Measurements from ENCODE around the gene SIK1. TPM values are rescaled to one million over a fixed set of nuclear protein-coding genes. Genes with fewer than 3 reads are reported as not detected.
"Not testable (repeated sequence)": the region's sequence is repeated elsewhere in the genome, so short reads cannot be mapped to it uniquely, and the experiment has no call there.

SIK1 gene
- polyA plus RNA-seq, 3 donors = 0.64 to 66.4 (median 1.8) TPM

DNA sequence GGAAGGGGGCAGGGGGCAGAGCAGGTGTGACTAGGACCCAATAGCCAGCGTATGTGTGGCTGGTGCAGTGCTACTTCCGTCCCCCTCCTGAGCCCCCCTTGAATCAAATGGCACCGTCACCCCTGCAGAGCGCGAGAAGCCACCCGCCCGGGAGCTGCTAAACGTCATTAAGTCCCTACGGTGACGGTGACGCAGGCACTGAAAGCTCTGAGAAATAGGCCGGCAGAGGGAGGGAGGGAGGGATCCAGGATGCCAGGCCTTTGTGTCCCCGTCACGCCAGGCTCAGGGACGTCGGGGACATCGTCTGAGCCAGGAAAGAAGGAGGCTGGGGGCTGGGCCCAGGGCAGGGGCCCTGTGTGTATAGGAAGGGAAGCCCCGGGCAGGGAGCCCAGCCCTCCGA is 43.6 kb downstream of the SIK1 start:
- H3K4me1 ChIP-seq (ENCODE audit: control insufficient read depth in 1 of 2, insufficient read depth in 2 of 2, low read length in 2 of 2); H3K9me3 Mint-ChIP-seq; H3K36me3 ChIP-seq (replicated peaks in 1 of 2; ENCODE audit: control insufficient read depth in 1 of 2, insufficient read depth in 2 of 2, low read length in 2 of 2); H3K79me2 ChIP-seq (ENCODE audit: insufficient read depth, low read length); H3K27me3 ChIP-seq (ENCODE audit: control insufficient read depth in 2 of 2, insufficient read depth in 2 of 2, low read length in 2 of 2); H3K4me1 Mint-ChIP-seq; H4K20me1 ChIP-seq (ENCODE audit: insufficient read depth, low read length); intact Hi-C loops (cut with micrococcal nuclease); H3K4me3 Mint-ChIP-seq; H3K4me3 ChIP-seq (replicated peaks in 1 of 3; ENCODE audit: low read depth in 2 of 3, low read length in 3 of 3); DNase-seq; H3K27ac ChIP-seq (ENCODE audit: low read depth in 1 of 2, low read length in 2 of 2); H3K4me2 ChIP-seq (replicated peaks; ENCODE audit: extremely low read depth, low read length, poor library complexity, severe bottlenecking); H3K27ac Mint-ChIP-seq; H3K9ac ChIP-seq (ENCODE audit: insufficient read depth, low read length, poor library complexity, severe bottlenecking); H3K36me3 Mint-ChIP-seq; H3K27me3 Mint-ChIP-seq (ENCODE audit: low read depth in 3 of 3); H2AFZ ChIP-seq (ENCODE audit: insufficient read depth, low read depth, low read length, poor library complexity, severe bottlenecking); H3K9me3 ChIP-seq (replicated peaks in 1 of 2; ENCODE audit: control insufficient read depth in 1 of 2, insufficient read depth in 1 of 2, low read length in 2 of 2): not testable (repeated sequence)
- no CpG with 5 or more reads among the region's 19 CpGs for WGBS (ENCODE audit: insufficient coverage)

DNA sequence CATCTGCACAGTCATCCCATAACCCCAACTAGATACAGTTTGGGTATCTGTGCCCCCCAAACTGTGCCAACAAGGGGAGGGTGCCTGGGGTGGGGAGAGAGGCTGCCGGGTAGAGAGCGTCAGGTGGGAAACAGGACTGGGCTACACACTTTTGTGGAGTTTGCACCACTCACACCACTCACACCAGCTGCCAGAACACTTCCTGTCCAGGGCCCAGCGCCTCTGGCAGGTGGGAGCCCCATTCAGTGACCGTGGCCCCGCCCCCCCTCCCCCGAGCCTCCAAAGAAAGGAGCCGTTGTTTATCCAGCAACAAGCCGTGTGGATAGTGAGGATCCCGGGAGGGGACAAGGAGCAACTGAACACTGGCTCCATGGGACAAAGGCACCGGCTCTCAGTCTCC is 44.0 kb downstream of the SIK1 start:
- H3K36me3 ChIP-seq (replicated peaks in 1 of 2; ENCODE audit: control insufficient read depth in 1 of 2, insufficient read depth in 2 of 2, low read length in 2 of 2); H3K27ac Mint-ChIP-seq; H3K4me3 ChIP-seq (replicated peaks in 1 of 3; ENCODE audit: low read depth in 2 of 3, low read length in 3 of 3); H3K27ac ChIP-seq (ENCODE audit: low read depth in 1 of 2, low read length in 2 of 2); H4K20me1 ChIP-seq (ENCODE audit: insufficient read depth, low read length); H3K9me3 ChIP-seq (replicated peaks in 1 of 2; ENCODE audit: control insufficient read depth in 1 of 2, insufficient read depth in 1 of 2, low read length in 2 of 2); H3K9me3 Mint-ChIP-seq; H3K36me3 Mint-ChIP-seq; H3K79me2 ChIP-seq (ENCODE audit: insufficient read depth, low read length); H3K27me3 Mint-ChIP-seq (ENCODE audit: low read depth in 3 of 3); H2AFZ ChIP-seq (ENCODE audit: insufficient read depth, low read depth, low read length, poor library complexity, severe bottlenecking); H3K27me3 ChIP-seq (ENCODE audit: control insufficient read depth in 2 of 2, insufficient read depth in 2 of 2, low read length in 2 of 2); H3K4me2 ChIP-seq (replicated peaks; ENCODE audit: extremely low read depth, low read length, poor library complexity, severe bottlenecking); H3K9ac ChIP-seq (ENCODE audit: insufficient read depth, low read length, poor library complexity, severe bottlenecking); H3K4me3 Mint-ChIP-seq; H3K4me1 Mint-ChIP-seq; H3K4me1 ChIP-seq (ENCODE audit: control insufficient read depth in 1 of 2, insufficient read depth in 2 of 2, low read length in 2 of 2); intact Hi-C loops (cut with micrococcal nuclease); DNase-seq: not testable (repeated sequence)
- WGBS (ENCODE audit: insufficient coverage) = no CpG with 5 or more reads among the region's 10 CpGs

DNA sequence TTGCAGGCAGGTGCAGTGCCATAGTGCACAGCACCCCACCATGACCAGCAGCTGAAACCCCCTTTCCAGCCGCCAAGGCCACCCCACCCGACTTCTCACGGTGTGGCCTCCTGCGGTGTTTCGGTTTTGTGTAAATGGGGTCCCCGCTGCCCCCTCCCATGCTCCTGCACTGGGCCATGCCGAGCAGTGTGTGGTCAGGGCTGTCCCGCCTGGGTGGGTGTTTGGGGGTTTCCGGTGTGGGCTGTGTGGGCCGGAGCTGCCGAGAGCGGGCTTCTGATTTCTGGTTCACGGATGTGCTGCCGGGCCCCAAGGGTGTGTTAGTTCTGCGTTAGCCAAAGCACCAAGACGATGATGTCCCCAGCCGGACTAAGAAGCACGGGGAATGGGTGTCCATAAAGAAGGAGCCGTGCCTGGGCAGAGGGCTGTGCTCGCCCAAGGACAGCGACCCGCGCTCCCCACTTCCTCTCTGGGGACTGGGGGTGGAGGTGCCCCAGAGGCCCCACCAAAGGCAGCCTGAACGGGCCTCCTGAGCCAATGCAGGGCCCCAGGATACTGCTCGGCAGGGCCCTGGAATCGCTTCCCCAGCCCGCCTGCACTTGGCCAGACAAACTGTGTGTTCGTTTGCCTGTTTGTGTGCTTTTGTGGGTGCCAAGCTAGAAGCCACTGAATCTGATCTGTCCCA is 45.9 kb downstream of the SIK1 start:
- H3K4me1 Mint-ChIP-seq; H3K9me3 ChIP-seq (replicated peaks in 1 of 2; ENCODE audit: control insufficient read depth in 1 of 2, insufficient read depth in 1 of 2, low read length in 2 of 2); H3K27ac ChIP-seq (ENCODE audit: low read depth in 1 of 2, low read length in 2 of 2); H3K4me2 ChIP-seq (replicated peaks; ENCODE audit: extremely low read depth, low read length, poor library complexity, severe bottlenecking); H3K36me3 Mint-ChIP-seq; H3K27me3 Mint-ChIP-seq (ENCODE audit: low read depth in 3 of 3); H3K79me2 ChIP-seq (ENCODE audit: insufficient read depth, low read length); H3K4me1 ChIP-seq (ENCODE audit: control insufficient read depth in 1 of 2, insufficient read depth in 2 of 2, low read length in 2 of 2); H3K9me3 Mint-ChIP-seq; H3K4me3 Mint-ChIP-seq; DNase-seq; H3K9ac ChIP-seq (ENCODE audit: insufficient read depth, low read length, poor library complexity, severe bottlenecking); H4K20me1 ChIP-seq (ENCODE audit: insufficient read depth, low read length); H3K36me3 ChIP-seq (replicated peaks in 1 of 2; ENCODE audit: control insufficient read depth in 1 of 2, insufficient read depth in 2 of 2, low read length in 2 of 2); H3K4me3 ChIP-seq (replicated peaks in 1 of 3; ENCODE audit: low read depth in 2 of 3, low read length in 3 of 3); H3K27me3 ChIP-seq (ENCODE audit: control insufficient read depth in 2 of 2, insufficient read depth in 2 of 2, low read length in 2 of 2); intact Hi-C loops (cut with micrococcal nuclease); H2AFZ ChIP-seq (ENCODE audit: insufficient read depth, low read depth, low read length, poor library complexity, severe bottlenecking); H3K27ac Mint-ChIP-seq: not testable (repeated sequence)
- no CpG with 5 or more reads among the region's 28 CpGs for WGBS (ENCODE audit: insufficient coverage)

DNA sequence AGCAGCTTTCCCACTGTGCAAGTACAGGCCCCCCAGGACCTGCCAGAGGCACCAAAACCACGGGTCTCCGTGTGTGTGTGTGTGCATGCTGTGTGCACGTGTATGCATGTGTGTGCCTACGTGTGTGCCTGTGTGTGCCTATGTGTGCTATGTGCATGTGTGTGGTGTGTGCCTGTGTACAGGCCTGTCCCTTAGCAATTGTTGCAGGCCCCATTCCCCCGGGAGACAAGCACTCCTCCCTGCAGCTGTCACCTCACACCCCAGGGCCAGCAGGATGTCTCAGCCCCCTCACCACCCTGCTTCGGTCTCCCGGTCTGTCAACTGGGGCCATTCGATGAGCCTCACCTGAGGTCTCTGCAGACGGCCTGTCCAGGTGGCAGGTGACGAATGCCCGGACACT is 46.6 kb downstream of the SIK1 start:
- H3K79me2 ChIP-seq (ENCODE audit: insufficient read depth, low read length); H3K4me1 ChIP-seq (ENCODE audit: control insufficient read depth in 1 of 2, insufficient read depth in 2 of 2, low read length in 2 of 2); H3K27me3 Mint-ChIP-seq (ENCODE audit: low read depth in 3 of 3); H3K27ac ChIP-seq (ENCODE audit: low read depth in 1 of 2, low read length in 2 of 2); H3K9me3 ChIP-seq (replicated peaks in 1 of 2; ENCODE audit: control insufficient read depth in 1 of 2, insufficient read depth in 1 of 2, low read length in 2 of 2); H3K9me3 Mint-ChIP-seq; H3K9ac ChIP-seq (ENCODE audit: insufficient read depth, low read length, poor library complexity, severe bottlenecking); H3K4me2 ChIP-seq (replicated peaks; ENCODE audit: extremely low read depth, low read length, poor library complexity, severe bottlenecking); H3K4me3 ChIP-seq (replicated peaks in 1 of 3; ENCODE audit: low read depth in 2 of 3, low read length in 3 of 3); H4K20me1 ChIP-seq (ENCODE audit: insufficient read depth, low read length); intact Hi-C loops (cut with micrococcal nuclease); DNase-seq; H2AFZ ChIP-seq (ENCODE audit: insufficient read depth, low read depth, low read length, poor library complexity, severe bottlenecking); H3K27me3 ChIP-seq (ENCODE audit: control insufficient read depth in 2 of 2, insufficient read depth in 2 of 2, low read length in 2 of 2); H3K36me3 ChIP-seq (replicated peaks in 1 of 2; ENCODE audit: control insufficient read depth in 1 of 2, insufficient read depth in 2 of 2, low read length in 2 of 2); H3K27ac Mint-ChIP-seq; H3K4me3 Mint-ChIP-seq; H3K4me1 Mint-ChIP-seq; H3K36me3 Mint-ChIP-seq: not testable (repeated sequence)
- no CpG with 5 or more reads among the region's 11 CpGs for WGBS (ENCODE audit: insufficient coverage)
